HG03097 (cell line): Measurements from ENCODE around the gene USP7.
"Not testable (repeated sequence)": the region's sequence is repeated elsewhere in the genome, so short reads cannot be mapped to it uniquely, and the experiment has no call there.

ENCODE experiments used
- ATAC-seq: cut with Tn5 transposase; IDR thresholded peaks from one replicate; pipeline ENCODE4 v1.9.1; 2021; ENCODE audit not compliant: unreplicated experiment, low FRiP score

USP7 gene

DNA sequence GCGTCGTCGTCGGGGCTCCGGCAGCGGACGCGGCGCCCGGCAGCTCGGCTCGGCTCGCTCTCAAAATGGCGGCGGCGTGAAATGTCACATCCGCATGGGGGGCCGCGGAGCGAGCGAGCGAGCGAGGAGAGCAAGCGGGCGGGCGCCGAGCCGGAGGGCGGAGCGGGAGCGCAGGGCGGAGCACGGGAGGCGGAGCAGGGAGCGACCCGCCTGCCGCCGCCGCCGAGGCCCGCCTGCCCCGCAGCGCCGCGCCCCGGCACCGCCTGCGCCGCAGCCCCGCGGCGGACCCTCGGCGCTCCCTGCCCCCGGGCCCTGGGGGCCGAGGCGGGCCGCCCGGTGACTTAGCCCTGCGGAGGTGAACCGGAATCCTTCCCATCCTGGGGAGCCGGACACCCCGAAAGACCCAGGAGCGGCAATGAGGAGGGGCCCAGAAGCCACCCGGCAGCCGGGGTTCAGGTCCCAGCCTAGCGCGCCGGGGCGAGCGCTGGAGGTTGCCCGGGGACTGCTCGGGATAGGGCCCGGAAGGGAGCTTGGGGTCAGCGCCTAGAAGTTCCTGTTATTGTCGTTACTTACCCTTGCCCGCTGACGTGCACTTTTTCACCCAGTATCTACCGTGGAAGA lies at the start of gene USP7:
USP7 (minus strand) TSS at position 86 of the 621 bp plus-strand sequence. CDS start 621 bp downstream, outside the sequence.
- peak; percentile 71 for ATAC-seq

DNA sequence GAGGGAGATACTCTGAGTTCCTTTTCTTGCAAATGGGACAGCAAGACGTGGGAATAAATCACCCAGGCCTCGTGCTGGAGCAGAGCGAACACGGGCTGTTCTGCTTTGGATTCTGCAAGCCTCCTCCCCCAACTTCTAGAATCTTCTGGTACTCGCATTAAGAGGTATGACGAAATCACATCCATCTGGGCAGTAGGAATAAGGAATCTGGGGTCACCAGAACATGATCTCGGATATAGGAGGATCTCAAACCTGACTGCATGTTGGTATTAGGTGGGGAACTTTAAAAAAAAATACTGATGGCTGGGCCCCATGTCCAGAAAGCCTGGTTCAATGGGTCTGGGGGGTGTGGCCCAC lies 49.8 kb upstream of the USP7 start:
- ATAC-seq: no peak

DNA sequence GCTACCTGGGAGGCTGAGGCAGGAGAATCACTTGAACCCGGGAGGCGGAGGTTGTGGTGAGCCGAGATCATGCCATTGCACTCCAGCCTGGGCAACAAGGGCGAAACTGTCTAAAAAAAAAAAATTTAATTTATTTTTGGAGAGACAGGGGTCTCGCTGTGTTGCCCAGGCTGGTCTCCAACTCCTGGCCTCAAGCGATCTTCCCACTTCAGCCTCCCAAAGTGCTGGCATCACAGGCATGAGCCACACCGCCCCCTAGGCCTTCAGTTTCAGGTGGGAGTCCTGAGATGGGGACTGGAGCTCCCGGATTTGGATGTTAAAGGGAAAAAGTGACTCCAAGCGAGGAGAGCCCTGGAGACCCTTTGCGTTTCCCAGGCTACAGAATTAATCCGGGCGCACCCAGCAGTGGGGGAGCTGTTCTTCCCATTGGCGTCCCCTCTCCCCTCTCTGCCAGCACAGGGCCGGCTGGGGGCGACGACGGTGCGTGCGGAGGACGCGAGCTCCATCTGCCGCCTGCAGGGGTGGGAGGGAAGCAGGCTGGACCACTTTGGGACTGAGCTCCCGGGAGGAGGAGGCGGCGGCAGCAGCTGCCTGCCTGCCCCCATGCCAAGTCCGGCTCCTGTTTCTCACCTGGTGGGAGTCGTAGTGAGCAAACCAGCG lies 49.3 kb upstream of the USP7 start:
- ATAC-seq: no peak

DNA sequence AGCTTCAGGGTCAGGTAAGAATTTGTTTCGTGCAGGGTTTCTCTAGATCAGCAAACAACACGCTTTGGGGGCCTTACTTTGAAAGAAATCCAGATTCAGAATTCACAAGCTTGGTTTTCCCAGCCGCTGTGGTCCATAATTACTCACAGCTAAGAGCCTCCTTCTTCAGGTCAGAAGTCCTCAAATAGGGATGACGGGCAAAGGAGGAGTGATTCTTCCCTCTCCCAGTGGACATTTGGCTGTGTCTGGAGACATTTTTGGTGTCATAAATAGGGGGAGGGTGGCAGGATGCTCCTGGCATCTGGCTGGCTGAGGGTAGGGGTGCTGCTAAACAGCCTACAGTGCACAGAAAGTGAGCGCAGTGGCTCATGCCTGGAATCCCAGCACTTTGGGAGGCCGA lies 48.6 kb upstream of the USP7 start:
- no peak for ATAC-seq

DNA sequence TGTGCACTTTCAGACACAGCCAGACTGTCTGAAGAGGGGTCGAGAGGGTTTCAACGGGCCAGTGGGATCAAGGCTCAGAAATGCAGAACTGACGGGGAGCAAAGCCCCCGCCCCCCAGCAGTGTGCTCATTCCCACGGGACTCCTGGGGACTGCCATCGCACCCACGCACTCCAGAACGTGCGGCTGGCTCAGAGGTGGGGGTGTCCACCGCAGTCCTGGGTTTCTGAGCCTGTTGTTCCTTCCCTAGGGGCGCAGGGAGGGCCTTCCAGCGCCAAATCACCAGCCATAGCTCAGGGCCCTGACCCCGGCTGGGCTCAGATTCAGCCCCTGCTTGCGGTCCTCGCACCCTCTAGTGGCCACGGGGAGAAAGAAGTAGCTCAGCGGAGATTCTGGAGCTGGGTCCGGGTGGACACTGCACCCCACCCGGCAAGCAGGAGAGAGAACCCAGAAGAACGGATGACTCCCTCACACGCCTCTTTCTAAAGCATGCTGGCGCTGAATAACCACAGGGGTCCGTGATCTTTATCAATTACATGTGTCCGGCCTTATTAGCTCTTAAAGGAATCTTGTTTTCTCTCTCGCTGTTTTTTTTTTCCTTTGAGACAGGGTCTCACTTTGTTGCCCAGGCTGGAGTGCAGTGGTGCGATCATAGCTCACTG lies 45.0 kb upstream of the USP7 start:
- peak; percentile 81 for ATAC-seq

DNA sequence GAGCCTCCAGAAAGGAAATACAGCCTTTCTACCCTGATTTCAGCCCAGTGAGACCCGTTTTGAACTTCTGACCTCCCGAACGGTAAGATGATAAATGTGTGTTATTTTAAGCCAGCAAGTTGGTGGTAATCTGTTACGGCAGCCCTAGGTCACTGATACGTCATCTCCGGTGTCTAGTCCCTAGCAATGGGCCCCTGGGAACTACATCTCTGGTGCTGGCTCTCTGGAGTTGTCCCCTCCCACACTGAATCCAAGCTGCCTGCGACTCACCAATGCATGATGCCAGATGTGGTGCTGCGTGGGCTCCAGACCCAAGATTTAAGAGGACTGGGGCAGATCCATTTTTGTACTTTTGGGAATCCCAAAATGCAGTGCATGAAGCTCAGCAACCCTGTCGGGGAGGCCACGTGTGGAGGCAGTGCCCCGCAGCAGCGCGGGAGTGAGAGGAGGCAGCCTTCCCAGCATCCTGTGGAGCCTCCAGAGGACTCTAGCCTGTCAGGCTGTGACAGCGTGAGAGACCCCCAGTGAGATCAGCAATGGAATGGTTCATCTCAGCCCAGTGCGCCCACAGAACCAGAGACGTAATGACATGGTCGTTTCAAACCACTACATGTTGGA lies 43.6 kb upstream of the USP7 start:
- ATAC-seq: no peak

DNA sequence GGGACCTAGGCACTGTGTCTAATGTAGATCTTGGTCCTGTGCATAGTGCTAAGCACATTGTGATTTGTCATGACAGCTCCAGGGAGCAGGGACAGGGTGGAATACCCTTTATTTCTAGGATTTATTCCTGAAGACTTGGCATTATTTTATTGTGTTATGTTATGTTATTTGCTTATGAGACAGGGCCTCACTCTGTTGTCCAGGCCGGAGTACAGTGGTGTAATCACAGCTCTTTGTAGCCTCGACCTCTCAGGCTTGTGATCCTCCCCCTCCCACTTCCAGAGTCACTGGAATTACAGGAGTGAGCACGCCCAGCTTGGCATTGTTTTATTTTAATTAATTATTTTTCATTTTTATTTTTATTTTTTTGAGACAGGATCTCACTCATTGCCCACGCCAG lies 40.5 kb upstream of the USP7 start:
- ATAC-seq: no peak

DNA sequence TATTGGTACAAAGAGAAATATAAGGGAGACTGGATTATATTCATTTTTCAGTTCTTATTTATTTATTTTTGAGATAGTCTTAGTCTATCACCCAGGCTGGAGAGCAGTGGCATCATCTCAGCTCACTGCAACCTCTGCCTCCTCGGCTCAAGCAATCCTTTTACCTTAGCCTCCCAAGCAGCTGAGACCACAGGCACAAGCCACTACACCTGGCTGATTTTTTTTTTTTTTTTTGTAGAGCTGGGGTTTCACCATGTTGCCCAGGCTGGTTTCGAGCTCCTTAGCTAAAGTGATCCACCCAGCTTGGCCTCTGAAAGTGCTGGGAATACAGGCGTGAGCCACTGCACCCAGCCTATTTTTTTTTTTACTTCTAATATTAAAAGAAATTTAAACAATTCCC lies 40.1 kb upstream of the USP7 start:
- no peak for ATAC-seq

DNA sequence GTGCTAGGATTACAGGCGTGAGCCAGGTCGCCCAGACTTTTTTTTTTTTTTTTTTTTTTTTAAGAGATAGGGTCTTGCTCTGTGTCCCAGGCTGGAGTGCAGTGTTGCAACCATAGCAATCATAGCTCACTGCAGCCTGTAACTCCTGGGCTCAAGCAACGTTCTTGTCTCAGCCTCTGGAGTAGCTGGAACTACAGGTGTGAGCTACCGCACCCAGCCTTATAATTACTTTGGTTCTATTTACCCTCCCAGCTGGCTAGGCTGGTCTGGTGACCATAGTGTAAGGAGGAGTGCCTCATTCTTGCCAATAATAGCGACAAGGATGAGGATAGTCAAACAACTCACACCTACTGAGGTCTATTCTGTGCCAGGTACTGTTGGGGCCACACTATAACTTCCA lies 39.6 kb upstream of the USP7 start:
- ATAC-seq: no peak

DNA sequence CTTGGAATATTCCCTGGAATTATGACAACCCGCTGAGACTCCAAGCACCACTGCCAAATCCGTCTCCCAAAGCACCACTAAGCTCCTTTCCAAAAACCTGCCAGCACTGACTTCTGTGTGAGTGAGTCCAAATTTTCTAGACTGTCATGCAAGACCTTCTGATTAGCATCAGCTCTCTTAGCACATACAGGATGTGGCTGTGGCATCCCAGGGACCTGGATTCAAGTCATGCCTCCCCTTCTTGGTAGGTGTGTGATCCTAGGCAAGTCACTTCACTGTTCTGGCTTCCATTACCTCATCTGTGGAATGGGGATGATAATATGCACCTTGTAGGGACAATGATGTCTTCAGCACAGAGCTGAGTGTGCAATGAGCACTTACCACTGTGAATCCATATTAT lies 38.3 kb upstream of the USP7 start:
- ATAC-seq: no peak

DNA sequence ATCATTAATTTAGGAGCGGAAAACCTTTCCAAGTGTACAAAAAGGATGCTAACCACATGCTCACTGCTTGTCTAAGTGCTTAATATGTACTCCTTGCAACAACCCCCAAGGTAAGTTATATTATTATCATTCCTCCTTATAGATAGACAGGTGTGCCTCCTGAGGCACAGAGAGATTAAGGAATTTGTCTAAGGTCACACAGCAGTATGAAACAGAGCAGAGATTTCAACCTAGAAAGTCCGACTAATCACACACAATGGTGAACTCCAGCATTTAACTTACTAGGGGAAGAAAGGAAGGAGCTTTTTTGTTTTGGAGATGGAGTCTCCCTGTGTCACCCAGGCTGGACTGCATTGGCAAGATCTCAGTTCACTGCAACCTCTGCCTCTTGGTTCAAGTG lies 37.0 kb upstream of the USP7 start:
- no peak for ATAC-seq

DNA sequence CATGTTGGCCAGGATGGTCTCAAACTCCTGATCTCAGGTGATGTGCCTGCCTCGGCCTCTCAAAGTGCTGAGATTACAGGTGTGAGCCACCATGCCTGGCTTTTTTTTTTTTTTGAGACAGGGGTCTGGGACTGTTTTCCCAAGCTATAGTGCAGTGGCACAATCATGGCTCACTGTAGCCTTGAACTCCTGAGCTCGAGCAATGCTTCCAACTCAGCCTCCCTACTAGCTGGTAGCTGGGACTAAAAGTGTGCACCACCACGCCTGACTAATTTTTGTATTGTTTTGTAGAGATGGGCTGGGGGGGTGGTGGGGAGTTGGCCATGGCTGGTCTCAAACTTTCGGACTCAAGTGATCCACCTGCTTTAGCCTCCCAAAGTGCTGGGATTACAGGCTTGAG lies 36.1 kb upstream of the USP7 start:
- ATAC-seq: no peak

DNA sequence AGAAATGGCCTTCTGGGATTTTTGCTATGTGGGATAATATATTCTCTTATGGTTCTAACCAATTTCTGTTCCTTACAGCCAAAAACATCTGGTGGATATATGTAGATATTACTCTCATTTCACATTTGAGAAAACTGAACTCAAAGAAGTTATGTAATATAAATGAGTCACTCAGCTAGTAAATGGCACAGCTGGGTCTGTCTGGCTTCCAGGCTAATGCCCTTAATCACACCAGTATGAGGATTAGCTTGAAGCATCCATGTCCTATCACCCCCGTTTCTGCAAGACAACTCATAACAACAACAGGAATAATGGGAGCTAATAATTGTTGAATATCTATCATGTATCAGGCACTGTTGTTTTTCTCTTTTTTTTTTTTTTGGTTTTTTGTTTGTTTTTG lies 34.4 kb upstream of the USP7 start:
- no peak for ATAC-seq

DNA sequence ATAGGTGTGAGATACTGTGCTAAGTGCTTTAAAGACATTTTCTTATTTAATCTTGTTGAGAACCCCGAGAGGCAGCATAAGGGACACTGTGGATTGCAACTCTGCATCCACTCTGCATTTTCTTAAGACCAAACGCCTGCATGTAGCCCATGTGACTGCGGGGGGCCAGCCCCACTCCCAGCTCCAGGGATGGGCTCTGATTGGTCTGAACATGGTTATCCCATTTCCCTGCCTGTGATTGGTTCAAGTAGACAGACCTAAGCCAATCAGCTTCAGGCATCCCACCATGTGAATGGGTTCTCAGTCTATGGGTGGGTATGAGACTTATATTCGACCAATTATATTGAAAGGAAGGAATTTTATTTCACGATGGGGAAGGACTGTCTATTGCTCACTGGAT lies 33.2 kb upstream of the USP7 start:
- ATAC-seq: no peak

DNA sequence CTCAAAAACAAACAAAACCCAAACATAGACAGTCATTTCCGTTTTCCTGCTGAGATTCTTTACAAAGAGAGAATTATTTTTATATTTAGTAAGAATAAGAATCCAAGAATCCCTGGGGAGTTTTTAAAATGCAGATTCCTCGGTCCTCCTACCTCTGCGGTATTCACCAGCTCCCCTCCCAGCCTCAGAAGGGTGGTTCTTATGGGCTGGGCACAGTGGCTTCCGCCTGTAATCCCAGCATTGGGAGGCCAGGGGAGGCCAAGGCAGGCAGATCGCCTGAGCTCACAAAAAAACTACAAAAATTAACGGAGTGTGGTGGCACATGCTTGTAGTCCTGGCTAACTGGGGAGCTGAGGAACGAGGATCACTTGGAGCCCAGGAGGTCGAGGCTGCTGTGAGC lies 26.7 kb upstream of the USP7 start:
- ATAC-seq: no peak

DNA sequence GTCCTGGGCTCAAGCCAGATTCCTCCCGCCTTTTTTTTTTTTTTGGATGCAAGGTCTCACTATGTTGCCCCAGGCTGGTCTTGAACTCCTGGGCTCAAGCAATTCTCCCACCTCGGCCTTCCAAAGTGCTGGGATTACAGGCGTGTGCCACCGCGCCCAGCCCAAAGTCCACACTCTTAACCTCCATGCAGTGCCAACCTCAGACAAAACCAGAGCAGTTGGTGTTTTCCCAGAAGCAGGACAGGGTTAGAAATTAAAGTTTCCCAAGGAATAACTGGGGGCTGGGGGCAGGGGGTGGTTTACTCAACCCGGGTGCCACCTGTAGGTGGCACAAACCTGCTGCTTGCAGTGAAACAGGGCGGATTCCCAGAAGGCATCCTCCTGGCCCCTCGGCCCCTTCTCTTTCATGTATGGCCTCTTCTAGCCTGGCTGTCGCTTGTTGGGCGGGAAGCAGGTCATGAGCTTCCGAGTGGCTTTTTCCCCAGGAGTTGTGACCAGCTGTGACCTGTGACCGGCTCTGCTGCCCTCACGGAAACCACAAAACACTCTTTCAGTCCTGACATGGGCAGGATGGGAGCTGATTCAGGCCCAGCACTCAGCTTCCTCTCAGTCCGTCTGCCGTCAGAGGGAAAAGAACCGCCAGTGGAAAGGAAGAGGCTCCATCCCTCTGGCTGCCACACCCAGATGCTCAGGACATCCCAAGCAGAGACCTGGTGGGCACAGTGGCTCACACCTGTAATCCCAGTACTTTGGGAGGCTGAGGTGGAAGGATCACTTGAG lies 25.6 kb upstream of the USP7 start:
- ATAC-seq: no peak

DNA sequence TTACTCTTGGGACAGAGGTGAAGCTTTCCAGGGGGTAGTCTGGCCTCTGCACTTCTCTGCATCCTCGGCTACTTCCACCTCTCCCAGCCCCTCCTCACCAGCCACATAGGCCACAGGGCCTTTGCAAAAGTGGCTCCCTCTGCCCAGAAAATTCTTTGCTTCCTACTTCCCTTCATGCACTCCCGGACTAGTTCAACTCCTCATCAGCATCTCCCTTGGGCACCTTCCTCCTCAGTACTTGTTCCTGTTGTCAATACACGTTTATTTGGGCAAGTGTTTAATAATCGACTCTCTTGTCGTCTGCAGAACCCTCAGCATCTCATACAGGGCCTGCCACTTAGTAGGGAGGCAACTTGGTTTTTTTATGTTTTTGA lies 23.1 kb upstream of the USP7 start:
- ATAC-seq: no peak

DNA sequence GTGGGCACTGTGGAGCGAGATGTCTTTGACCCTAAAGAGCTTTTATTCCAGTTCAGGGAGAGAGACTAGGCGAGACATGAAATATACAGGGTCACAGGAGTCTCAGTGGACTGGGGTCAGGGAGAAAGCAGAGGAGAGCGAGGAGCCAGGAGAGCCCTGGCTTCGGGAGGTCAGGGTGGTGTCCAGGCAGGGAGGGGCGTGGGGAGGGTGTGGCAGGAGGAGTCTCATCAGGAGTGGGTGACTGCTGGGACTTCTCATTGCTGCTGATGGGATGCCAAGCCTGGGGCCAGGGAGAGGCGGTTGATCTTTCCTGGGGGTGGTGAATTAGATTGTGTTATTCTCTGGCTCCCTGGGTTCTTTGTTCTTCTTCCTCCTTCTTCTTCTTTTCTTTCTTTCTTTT lies 22.4 kb upstream of the USP7 start:
- no peak for ATAC-seq

DNA sequence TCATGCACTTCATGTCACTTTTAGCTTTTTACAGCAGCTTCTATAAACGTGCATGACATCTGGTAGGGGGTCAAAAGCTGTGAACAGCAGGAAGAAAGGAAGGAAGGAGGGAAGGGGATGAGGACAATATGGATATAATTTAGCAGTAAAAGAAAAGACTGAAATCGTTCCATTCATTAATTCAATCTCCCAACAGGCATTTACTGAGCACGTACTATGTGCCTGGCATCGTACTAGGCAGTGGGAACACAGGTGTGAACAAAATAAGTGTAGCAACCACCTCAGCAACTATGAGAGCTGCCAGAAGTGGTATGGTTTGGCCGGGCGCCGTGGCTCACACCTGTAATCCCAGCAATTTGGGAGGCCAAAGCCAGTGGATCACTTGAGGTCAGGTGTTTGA lies 19.1 kb upstream of the USP7 start:
- ATAC-seq: no peak

DNA sequence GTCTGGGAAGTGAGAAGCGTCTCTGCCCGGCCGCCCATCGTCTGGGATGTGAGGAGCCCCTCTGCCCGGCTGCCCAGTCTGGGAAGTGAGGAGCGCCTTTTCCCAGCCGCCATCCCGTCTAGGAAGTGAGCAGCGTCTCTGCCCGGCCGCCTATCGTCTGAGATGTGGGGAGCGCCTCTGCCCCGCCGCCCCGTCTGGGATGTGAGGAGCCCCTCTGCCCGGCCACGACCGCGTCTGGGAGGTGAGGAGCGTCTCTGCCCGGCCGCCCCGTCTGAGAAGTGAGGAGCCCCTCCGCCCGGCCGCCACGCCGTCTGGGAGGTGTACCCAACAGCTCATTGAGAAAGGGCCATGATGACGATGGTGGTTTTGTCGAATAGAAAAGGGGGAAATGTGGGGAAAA lies 18.2 kb upstream of the USP7 start:
- ATAC-seq: not testable (repeated sequence)

DNA sequence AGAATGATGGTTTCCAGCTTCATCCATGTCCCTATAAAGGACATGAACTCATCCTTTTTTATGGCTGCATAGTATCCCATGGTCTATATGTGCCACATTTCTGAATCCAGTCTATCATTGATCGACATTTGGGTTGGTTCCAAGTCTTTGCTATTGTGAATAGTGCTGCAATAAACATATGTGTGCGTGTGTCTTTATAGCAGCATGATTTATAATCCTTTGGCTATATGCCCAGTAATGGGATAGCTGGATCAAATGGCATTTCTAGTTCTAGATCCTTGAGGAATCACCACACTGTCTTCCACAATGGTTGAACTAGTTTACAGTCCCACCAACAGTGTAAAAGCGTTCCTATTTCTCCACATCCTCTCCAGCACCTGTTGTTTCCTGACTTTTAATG lies 12.5 kb upstream of the USP7 start:
- ATAC-seq: not testable (repeated sequence)
